Measurements from ENCODE around the gene COL2A1. TPM values are rescaled to one million over a fixed set of nuclear protein-coding genes. Genes with fewer than 3 reads are reported as not detected.

Gene COL2A1
- total RNA-seq, 1 donor from 2014 or later: 1.9 TPM

DNA sequence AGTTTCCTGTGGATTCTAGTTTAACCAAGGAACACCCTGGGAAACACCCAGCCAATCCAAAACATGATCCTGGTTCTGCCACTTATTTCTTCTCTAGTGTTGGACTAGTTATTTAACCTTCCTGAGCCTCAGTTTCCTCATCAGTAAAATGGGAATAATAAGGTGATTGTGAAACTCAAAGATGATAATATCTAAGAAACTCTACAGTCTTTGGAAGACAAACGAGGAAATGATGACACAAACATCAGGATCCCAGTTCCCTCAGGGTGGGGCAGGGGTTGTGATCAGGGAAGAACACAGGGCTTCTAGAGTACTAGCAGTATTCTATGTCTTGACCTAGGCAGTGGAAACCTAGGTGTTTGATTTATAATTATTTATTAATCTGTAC is 58.9 kb downstream of the COL2A1 start:
- peaks cover 18% of the 10 kb centered on the region for H3K27me3 Mint-ChIP-seq (ENCODE audit: unreplicated experiment)
- no peak overlapping the region for H3K27ac Mint-ChIP-seq (ENCODE audit: unreplicated experiment)
- no peak for TF ChIP-seq CTCF (IDR thresholded peaks at IDR 0.05; ENCODE audit: unreplicated experiment)
- DNase-seq (ENCODE audit: low spot score): no peak
- H3K4me3 Mint-ChIP-seq (ENCODE audit: unreplicated experiment): no peak overlapping the region
- no peaks in the 10 kb centered on the region for H3K9me3 Mint-ChIP-seq (ENCODE audit: unreplicated experiment)
- peaks cover 3% of the 10 kb centered on the region for H3K36me3 Mint-ChIP-seq (ENCODE audit: low read depth, unreplicated experiment)
- H3K4me1 Mint-ChIP-seq (ENCODE audit: unreplicated experiment): peaks cover 5% of the 10 kb centered on the region

DNA sequence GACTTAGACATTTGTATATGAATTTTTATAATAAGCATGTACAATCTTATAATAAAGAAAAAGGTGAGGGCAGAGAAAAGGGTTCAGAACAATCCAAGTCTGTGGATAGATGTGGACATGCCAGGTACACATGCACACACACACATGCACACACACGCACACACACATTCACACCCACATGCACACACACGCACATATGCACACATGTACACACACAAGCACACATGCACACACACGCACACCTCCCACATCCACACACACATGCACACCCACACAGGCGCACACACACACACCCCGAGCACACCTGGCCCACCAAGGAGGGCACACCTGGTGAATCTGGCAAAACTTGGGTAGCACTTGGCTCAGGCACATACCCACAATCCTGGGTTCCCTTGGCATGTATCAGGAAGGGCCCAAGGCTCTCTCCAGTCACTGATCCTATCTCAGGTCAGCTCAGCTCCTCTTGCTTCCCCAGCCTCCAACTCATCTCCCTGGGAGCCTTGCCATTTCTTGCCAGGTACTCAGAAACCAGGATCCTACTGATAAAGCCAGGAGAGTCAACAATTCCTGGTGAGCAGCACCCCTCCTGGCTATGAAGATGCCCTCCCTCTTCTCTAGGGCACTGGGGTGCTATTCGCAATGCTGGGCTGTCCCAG is 59.5 kb downstream of the COL2A1 start:
- H3K27ac Mint-ChIP-seq (ENCODE audit: unreplicated experiment): no peak overlapping the region
- H3K27me3 Mint-ChIP-seq (ENCODE audit: unreplicated experiment): peaks cover 18% of the 10 kb centered on the region
- no peak for DNase-seq (ENCODE audit: low spot score)
- H3K4me1 Mint-ChIP-seq (ENCODE audit: unreplicated experiment): peaks cover 5% of the 10 kb centered on the region
- H3K4me3 Mint-ChIP-seq (ENCODE audit: unreplicated experiment): no peak overlapping the region
- peaks cover 3% of the 10 kb centered on the region for H3K36me3 Mint-ChIP-seq (ENCODE audit: low read depth, unreplicated experiment)
- no peak for TF ChIP-seq CTCF (IDR thresholded peaks at IDR 0.05; ENCODE audit: unreplicated experiment)
- no peaks in the 10 kb centered on the region for H3K9me3 Mint-ChIP-seq (ENCODE audit: unreplicated experiment)

DNA sequence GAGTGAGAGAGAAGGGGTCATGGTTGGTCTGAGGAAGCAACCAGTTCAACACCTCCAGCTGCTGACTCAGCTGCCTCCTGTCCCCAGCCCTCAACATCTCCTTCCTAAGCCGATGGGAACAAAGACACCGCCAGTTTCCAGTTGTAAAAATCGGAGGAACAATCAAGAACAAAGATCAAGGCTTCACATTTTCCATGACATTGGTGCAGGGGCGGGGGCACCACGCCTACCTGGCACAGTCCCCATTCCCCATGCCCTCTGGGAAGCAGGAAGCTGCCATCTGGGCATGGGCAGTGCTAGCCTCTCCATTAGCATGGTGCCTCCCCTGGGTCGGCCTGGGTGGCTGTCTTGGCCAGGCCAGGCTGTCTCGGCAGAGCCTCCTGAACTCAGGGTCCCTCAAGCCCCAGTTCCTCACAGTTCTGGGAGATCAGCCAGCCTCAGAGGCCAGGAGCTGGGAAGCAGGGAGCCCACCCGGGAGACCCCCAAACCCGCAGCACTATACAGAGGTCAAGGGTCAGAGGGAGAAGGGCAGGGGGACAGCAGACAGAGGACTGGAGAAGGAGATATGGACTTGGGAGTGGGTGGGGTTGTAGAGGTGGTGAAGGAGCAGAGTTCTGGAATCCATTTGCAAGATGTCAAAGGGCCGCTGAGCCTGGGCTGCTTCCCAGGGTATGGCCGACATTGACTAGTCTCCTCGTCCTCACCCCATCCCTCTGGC is 60.5 kb downstream of the COL2A1 start:
- Mint-ChIP-seq H3K4me3 (ENCODE audit: unreplicated experiment) (no peak overlapping the region), H3K27ac (ENCODE audit: unreplicated experiment) (no peak overlapping the region), H3K36me3 (ENCODE audit: low read depth, unreplicated experiment) (peaks cover 3% of the 10 kb centered on the region)

GRCh38 chr12:47942614-47943225 is 61.6 kb downstream of the COL2A1 start:
- TF ChIP-seq CTCF (IDR thresholded peaks at IDR 0.05; ENCODE audit: unreplicated experiment): no peak
- Mint-ChIP-seq H3K4me3 (ENCODE audit: unreplicated experiment) (no peak overlapping the region), H3K27ac (ENCODE audit: unreplicated experiment) (no peak overlapping the region), H3K36me3 (ENCODE audit: low read depth, unreplicated experiment) (peaks cover 3% of the 10 kb centered on the region), H3K9me3 (ENCODE audit: unreplicated experiment) (no peaks in the 10 kb centered on the region), H3K27me3 (ENCODE audit: unreplicated experiment) (peaks cover 20% of the 10 kb centered on the region), H3K4me1 (ENCODE audit: unreplicated experiment) (peaks cover 5% of the 10 kb centered on the region)
- no peak for DNase-seq (ENCODE audit: low spot score)

More for the DNA sequence above, 60.5 kb downstream of the COL2A1 start:
- Mint-ChIP-seq H3K9me3 (ENCODE audit: unreplicated experiment) (no peaks in the 10 kb centered on the region), H3K4me1 (ENCODE audit: unreplicated experiment) (peaks cover 5% of the 10 kb centered on the region), H3K27me3 (ENCODE audit: unreplicated experiment) (peaks cover 20% of the 10 kb centered on the region)
- no peak for DNase-seq (ENCODE audit: low spot score)
- no peak for TF ChIP-seq CTCF (IDR thresholded peaks at IDR 0.05; ENCODE audit: unreplicated experiment)

Data from endothelial cell (in vitro differentiated cells).